GM18517 (cell line): ENCODE measurements around the gene BAIAP2L2.
"Not testable (repeated sequence)": the region's sequence is repeated elsewhere in the genome, so short reads cannot be mapped to it uniquely, and the experiment has no call there.

Experiments used
- ATAC-seq: cut with Tn5 transposase; IDR thresholded peaks from one replicate; pipeline ENCODE4 v1.9.1; 2021; ENCODE audit warnings: mild to moderate bottlenecking, moderate library complexity; ENCODE audit not compliant: unreplicated experiment

The BAIAP2L2 gene

DNA sequence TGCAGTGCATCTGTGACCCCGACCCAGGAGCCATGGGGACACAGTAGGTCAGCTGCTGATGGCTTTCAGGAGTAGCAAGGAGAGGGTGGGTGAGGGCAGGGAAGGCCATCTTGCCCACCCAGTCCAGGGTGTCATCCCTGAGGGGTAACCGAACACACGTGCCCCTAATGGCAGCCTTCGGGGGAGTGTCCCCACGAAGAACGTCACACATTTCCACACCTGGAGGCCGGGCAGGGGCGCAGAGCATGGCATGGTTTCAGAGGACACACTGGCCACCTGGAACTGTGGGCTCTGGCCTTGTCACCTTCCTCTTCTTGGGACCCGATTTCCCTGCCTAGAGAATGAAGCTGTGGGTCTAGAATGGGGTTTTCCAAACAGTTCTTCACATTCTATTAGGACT, 19.4 kb upstream of the BAIAP2L2 start:
- ATAC-seq = no peak

DNA sequence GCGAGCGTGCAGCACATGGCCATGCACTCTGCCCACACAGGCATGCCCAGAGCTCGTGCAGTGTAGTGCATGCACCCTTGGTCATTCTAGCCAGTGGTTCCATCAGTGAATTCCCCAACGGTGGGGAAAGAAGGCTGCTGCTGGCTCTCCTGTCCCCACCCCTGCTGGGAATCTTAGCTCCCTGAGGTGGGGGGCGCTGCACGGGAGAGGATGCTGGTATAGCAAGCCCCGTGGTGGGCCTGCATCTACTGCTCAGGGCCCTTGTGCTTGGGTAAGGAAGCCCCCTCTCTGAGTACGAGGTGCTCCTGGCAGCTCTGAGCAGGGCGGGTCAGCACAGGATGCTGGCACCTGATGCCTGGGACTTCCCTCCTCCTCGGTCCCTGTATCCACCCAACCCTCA, 18.5 kb upstream of the BAIAP2L2 start:
- no peak for ATAC-seq

DNA sequence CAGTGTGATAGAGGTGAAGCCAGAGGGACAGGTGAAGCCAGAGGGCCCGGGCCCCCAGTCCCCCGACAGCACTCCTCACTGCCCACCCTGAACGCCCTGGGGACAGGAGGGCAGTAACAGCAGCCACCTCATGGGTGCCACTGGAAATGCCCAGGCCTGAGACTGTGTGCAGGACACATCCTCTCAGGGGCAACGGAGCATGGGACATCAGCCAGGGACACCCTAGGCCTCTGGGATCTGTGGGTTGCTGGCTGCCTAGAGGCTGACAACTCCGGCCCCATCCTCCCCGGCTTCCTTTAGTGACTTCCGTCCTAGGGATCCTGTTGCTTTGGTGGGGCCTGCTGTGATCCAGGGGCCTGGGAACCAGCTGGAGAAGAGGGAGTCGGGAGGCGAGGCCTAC, 17.4 kb upstream of the BAIAP2L2 start:
- no peak for ATAC-seq

DNA sequence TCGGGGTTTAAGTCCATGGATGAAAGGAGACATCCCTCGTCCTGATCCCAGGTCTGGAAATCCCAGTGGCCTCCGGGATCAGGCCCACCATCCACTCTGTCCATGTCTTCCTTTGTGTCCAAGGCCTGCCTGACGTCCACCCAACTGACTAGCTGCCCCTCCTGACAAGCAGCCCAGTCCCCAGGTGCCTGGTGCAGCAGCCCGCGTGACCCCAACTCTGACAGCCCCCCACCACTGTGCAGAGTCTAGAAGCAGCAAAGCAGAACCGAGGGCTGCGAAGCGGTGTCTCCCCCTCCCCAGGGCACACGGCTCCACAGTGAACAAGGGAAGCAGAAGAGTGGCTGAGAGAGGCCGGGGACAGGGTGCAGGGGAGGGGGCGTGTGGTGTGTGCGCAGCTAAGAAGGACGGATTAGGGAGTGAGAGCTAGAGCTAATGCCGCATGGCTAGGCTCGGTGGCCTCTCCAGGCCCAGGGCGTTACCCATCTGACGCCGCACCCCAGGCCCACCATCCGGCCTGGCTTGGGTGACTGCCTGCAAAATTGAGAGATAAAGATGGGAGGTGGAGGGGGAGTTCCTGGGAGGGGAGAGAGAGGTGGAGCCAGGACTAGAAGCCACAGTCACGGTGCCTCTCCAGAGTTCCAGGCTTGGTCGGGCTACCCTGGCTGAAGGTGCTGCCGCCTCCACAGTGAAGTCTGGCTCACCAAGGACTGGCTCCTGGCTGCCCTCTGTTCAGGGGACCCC, 16.6 kb upstream of the BAIAP2L2 start:
- no peak for ATAC-seq

DNA sequence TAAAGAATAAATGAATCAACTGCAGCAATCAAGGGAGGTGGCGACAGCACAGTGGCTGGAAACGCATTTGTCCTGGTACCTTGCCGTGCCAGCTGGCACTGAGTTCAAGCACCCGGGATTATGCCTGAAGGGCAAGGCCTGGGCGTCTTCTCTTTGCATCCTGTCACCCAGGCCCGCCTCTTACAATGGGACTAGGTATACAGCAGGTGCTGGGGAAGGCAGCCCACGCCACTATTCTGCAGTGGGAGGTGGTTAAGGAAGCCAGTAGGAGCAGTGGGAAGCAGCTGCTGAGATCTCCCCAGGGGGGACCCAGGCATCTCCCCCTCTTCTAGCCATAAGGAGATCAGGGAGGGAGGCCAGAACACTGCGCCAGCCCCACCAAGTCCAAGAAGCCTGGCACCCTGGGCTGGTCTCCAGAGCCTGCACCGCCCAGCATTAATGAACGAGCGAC, 15.3 kb upstream of the BAIAP2L2 start:
- no peak for ATAC-seq

DNA sequence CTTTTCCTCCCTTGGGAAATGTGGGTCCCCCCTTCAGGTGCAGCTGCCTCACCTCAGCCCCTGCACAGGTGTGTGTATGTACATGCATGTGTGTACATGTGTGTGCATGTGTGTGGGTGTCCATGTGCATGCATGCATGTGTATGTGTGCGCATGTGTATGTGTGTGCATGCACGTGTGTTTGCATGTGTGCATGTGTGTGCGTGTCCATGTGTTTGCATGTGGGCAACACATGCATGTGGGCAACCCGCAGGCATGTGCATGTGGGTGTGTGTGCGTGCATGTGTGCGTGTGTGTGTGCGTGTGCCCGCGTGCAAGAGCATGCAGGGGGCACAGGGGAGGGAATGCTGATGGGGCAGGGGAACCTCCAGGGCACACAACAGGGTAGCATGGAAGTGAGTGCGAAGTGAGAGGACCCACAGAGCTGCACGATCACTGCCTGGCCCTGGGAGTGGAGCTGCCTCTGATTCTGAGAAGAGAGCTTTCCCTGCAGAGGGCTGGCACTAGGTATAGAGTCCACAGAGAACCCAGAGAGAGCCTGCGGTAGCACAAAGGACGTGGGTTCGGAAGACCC, 14.6 kb upstream of the BAIAP2L2 start:
- ATAC-seq = no peak

DNA sequence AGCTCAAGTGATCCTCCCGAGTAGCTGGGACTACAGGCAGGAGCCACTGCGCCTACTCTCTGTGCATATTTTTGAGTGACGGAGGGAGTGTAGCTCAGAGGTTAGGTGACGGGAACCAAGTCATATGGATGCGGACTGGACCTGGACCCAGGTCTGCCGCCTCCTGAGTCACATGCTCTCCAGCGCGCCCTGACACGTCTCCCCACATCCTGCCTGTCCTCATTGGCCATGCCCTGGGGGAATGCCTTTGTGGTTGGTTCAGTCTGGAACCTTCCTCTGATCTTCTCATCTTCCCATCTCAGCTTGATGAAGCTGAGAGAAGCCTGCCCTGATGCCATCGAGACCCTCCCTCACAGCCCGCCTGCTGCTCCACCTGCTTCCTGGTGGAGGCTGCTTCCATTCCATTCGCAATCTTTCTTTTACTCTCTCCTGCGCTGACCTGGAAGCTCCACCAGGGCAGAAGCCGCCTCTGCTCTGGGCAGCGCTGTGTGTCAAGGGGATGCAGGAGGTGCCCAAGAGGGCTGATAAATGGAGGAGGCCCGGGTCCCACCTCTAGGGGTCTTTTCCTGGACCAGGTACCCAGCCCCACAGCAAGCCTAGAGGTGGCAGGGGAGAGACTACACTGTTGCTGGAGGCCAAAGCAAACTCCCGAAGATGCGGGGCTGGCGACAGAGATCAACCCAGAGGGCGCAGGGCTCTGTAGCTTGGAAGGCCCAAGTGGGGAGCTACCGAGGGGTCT, 13.9 kb upstream of the BAIAP2L2 start:
- no peak for ATAC-seq

DNA sequence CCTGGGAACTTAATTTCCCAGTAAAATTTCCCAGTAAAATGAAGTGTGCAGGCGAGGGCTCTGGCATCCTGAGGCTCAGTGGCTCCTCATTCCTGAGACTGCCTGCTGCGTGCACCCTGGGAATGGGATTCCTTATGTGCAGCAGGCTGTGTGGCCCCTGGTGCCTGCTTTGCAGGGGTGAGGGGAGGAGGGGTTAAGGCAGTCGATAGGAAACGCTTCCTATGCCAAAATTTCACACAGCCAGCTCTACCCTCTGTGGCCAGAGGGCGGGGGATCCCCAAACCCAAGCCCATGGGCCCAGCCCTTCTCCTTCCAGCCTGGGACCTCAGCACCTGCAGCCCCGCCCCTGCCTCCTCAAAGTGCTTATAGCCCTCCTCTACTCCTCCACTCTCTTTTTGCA, 12.1 kb upstream of the BAIAP2L2 start:
- ATAC-seq = no peak

DNA sequence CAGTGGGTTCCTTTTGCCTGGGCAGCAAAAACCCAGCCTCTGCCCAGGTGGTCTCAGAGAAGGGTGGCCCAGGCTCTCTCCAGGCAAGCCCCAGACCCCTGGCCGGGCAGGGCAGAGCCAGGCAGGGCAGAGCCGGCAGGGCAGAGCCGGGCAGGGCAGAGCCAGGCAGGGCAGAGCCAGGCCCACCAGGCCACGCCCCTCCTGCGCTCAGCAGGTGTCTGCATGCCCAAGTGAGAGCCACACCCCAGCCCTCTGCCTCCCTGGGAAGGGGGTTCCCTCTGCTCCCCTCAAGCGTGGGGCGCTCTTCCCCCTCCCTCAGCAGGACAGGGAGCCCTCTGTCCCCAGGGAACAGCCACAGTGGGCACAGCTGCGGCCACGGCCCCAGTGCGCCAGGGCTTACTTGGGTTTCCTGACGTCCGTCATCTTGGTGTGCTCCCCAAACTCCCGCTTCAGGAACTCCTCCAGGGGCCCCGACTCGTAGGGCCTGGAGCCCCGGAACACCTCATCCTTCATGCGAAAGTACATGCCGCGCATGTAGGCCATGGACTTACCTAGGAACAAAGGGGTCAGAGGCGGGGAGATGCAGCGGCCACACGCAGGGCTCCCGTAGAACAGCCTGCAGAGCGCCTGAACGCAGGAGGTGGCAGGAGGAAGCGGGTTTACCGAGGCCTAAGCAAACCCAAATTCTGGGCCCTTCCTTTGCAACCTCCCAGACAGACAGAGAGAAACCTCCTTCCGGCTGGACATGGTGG, 10.1 kb upstream of the BAIAP2L2 start:
- ATAC-seq = no peak

DNA sequence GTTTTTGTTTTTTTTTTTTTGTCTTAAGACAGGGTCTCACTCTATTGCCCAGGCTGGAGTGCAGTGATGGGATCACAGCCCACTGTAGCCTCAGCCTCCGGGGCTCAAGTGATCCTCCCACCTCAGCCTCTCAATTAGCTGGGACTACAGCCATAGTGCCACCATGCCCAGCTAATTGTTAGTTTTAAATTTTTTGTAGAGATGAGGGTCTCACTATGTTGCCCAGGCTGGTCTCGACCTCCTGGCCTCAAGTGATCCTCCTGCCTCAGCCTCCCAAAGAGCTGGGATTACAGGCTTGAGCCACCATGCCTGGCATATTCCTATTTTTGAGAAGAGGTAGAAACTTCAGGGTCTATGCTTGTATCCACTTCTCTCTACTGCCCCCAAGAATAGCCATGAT, 8.3 kb upstream of the BAIAP2L2 start:
- ATAC-seq = not testable (repeated sequence)

DNA sequence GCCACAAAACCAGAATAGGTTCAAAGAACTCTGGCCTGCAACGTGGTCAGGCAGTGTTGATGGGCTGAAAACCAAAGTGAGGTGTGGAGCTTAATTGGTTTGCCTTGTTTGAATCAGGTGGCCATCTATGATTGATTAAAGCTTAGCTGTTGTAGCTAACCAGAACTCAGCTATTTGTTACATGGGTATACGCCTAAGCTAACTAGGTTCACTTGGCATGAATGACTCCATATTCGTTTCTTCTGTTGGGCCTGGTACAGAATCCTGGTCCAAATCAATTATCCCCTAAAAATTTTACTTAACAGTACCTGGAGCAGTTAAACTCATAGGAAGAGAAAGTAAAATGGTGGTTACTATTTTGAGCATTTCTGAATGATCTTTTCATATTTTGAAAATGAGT, 7.7 kb upstream of the BAIAP2L2 start:
- no peak for ATAC-seq

DNA sequence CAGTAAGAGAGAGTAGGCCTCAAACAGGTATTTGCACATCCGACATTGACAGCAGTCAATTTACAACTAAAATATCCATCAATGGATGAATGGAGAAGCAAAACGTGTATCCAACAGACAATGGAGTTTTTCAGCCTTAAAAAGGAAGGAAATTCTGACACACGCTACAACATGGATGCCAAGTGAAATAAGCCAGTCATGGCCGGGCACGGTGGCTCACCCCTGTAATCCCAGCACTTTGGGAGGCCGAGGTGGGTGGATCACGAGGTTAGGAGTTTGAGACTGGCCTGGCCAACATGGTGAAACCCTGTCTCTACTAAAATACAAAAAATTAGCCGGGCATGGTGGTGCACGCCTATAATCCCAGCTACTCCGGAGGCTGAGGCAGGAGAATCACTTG, 7.1 kb upstream of the BAIAP2L2 start:
- ATAC-seq = not testable (repeated sequence)

DNA sequence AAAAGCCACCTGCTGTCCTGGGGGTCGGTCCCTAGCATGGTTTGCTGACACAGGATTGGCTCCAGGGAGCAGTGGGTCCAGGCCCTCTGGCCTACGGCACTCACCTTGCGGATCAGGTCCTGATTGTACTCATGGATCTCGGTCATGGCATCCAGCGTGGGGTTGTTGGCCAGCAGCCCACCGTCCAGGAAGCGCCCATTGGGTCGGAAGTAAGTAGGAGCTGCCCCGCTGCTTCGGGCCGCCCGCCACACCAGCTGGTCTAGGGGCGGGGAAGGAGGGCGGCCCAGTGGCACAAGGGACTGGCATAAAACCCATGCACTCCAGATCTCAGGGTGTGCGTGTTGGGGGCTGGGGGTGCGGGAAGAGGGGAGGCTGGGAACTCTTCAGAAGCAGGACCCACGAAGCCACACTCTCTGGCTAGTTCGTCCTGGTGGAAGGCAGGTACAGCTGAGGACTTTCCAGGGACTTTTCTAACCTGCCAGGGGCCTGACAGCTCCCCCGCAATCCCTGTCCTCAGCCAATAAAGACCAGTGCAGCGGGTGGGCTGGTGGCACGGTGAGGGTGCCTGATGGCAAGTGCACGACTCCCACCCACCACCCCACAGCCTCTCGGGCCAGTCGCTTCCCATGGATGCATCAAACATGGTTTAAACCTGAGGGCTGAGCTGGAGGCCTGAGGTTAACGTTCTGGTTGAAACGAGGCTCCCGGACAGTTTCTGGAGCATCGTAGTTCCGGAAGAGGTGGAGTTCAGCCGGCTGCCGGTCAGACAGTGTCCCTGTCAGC, 5.1 kb upstream of the BAIAP2L2 start:
- ATAC-seq = no peak

DNA sequence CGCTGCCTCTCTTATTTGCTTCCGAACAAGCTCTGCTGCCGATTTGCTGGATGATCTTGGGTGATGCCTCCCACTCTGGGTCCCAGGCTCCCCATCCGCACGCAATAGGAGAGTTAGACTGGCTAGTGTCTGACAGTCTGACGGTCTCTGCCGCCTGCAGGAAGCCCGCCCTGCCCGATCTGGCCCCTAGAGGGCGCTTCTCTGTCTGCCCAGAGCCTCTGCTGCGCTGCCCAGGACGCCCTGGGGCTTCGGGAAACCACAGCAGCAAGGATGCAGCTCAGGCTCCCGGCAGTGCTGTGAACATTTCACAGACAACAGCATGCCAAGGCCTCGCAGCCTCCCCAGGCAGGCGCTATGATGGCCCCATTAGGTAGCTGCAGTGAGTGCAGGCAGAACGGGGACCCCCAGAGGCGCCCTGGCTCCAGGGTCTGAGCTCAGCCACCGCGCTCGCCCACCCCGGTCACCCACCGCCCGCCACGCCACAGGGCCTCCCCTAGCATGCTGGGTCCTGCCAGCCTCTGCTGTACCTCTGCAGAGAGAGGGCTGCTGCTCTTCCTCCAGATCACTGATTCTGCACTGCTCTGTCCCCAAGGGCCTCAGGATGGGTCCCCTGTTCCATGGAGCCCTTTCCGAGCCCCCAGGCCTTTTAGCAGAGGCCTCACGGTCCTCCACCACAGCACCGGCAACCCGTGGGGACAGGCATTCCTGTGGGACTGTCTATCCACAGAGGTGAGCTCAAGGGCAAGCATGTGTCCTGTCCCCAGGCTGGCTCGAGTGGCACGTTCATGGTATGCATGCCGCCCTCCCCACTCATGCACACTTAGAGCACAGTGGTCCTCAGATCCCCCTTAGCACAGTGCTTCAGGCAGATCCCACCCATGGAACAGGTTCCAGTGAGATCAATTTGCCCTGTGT, 4.3 kb upstream of the BAIAP2L2 start:
- no peak for ATAC-seq

DNA sequence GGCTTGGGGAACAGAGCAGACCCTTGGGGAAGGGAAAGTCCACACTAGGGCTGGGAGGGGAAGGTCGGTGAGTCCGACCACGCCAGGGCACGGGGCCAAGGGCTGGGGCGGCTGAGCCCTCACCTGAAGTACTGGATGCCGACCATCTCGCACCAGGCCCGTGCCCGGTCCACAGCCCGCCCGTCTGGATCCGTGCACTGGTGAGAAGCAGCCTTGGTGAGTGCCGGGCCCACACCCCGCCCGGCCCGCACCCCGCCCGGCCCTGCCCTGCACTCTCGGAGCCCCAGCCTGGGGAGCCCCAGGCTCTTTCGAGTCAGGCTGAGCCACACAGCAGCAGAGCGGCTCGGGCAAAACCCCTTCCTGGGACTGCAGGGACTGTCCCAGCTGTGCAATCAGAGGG, 1.9 kb upstream of the BAIAP2L2 start:
- ATAC-seq = no peak

DNA sequence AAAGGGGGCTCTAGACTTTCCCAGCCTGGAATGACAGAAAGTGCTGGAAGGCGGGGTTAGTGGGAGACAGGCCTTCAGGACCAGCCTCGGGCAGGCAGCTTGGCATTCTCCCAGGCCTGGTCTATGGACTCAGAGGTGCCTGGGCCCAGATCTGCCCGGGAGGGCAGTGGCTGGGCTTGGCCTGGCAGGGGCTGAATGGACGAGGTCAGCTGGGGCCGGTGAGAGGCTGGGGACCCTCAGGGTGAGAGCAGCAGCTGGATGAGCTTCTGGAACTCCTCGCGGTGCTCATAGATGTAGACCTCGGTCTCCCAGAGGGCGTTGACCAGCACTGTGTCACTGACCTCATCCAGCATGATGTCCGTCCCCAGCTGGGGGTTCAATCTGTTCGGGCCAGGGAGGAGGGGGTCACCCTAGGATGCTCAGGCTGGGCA, 1.5 kb upstream of the BAIAP2L2 start:
- ATAC-seq = no peak

DNA sequence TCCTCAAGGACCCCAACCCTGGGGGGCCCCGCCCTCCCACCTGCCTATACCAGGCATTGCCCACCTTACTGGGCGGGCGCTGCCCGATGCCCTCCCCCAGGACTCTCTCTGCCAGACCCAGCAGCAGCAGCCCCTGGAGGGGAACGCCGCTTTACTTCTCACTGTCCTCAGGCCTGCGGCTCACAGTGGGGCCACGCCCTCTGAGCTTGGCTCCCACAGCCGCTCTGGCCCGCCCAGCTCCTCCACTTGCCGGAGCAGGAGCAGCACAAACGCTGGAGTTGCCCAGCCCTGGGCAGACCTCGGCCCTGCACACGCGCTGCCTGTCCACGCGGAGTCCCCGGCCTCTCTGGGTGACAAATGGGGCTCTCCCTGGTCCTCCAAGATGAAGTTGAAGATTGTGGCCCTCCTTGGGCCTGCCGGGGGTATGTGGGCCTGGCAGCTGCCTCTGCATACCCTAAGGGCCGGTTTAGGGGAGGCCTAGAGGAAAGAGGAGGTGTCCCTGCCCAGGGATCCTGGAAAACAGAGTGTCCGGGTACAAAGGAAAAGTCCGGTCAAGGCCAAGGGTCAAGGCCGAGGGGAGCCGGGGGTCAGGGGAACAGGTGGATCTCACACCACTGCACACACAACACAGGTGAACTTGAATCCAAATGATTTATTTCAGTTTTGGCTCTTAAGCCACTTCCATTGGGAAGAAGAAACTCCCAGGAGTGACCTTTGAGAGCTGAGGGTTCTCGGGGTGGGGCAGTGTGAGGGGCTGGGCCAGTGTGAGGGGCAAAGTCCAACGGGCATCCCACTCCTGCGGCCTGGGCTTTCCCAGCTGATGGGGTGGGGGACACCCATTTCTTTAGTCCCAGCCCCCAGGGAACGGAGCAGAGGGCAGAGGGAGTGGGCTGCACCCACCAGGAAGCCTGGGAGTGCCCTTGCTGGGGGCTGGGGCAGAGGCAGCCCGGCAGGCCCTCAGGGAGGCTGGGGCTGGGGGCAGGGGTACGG, 674 bp upstream of the BAIAP2L2 start:
- ATAC-seq = no peak

DNA sequence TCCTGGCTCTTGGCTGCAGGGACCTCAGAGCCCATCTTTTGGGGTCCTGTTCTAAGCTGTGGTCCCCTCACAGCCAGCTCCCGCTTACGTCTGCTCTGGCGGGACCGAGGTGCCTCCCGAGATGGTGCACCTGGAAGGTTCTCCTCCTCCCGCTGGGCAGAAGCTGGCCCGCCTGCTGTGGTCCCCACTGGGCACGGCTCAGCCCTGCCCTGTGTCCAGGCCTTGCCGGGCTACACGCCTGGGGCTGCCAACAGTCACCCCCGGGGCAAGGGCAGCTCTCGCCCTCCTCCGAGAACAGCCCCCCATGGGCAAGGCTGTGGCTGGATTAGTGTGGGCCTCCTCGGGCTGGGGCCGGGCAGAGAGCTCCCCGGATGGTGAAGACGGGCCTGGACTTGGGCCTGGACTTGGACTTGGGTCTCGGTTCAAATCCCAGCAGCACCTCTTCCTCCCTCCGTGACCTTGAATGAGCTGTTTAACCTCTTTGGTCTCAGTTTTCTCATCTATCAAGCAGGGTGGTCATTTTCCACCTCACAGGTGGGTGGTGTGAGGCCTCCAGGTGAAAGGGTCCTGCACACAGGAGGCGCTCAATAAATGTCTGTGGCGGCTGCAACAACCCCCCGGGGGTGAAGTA, 998 bp downstream of the BAIAP2L2 start:
- no peak for ATAC-seq
